8988T (cell line): ENCODE measurements around the gene PRR5L.

ENCODE experiments used
- DNase-seq: peaks from one replicate; pipeline ENCODE4 v3.0.0; 2011

Gene PRR5L

DNA sequence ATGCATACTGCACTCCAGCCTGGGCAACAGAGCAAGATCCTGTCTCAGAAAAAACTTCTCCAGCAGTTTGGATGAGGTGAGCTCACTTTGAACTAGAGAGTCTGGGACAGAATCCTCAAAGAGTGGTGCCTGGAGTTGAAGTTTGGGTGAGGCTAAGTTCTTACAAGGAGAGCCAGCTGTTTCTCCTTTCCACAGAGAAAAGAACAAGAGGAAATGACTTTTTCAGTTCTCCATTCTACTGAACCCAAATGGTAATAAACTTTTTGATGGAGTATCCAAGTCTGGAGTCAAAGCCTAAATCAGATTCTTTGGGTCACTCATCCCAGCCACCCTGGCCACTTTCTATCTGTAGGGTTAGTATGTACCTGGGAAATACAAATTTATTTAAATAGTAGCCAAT is 111.3 kb downstream of the PRR5L start:
- no peak for DNase-seq

DNA sequence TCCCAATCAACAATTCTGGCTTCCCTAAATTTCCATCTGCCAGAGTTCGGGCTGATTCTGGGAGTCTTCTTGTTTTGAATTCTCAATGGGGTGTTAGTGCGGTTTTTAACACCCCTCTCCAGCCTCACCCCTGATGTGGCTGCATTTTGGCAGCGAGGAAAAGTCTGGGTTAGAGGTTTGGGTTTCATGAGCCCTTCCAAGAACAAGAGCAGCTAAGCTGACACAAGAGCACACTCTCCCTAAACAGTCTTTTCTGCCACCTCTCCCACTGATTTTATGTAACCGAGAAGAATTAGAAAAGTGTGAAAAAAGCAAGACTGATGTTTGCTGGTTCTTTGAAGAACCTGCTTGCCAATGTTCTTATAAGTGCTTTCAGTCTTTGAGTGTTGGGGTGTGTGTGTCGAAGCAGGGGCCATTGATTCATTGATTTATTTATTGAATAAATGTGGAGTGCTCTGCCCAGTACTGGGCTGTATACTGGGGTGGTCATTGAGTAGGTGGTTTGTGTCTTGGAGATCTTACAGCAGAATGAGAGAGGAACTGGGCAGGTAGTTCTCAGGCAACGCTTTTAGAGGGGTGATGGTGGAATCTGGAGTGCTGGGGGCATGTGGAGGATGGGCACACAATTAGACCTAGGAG is 112.5 kb downstream of the PRR5L start:
- DNase-seq: no peak

DNA sequence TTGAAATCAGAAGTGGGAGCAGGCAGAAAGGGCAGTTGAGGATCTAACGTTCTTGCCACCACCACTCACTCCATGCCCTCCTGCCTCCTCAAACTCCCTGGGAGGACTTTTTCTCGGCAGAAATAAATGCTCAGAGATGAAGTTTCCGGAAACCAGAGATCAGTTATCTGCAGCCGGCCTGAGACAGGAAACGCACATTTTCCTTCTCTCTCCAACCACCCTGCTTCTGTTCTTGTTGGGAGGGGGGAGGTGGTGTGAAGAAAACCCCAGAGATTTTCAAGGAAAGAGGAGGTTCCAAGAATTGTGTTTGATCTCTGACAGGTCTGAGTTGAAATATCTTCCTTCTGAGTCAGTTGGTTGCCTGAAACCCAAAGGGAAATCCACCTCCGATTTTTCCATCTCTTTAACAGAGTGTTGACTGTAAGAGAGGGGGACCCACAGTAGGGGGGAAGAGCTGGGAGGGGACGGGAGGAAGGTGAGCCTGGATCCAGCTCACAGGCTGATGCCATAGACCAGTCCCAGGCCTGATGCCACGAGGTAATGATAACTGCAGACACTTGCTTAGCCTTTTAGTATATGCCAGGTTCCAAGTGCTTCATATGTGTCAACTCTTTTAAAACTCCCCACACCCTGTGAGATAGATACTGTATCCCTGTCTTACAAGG is 113.2 kb downstream of the PRR5L start:
- no peak for DNase-seq

DNA sequence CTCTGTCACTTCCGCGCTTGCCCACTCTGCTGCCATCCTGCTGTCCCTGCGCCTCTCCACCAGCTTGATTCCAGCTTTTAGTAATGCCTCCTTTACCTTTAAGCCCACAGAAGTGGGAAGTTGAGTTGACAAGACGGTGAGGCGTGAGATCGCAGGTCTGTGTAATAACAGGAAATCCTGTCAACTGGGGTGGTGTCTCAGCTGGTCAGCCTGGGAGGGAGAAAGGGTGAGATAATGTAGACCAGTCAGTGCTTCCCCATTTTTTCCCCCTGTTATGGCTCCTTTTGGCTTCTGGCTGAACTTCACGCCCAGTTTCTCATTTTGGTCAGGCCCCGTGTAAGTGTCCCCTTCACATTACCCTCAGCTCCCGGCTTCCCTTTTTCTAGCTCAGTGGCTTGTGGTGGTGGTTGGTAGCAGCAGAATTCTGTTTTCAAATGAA is 115.1 kb downstream of the PRR5L start:
- no peak for DNase-seq

DNA sequence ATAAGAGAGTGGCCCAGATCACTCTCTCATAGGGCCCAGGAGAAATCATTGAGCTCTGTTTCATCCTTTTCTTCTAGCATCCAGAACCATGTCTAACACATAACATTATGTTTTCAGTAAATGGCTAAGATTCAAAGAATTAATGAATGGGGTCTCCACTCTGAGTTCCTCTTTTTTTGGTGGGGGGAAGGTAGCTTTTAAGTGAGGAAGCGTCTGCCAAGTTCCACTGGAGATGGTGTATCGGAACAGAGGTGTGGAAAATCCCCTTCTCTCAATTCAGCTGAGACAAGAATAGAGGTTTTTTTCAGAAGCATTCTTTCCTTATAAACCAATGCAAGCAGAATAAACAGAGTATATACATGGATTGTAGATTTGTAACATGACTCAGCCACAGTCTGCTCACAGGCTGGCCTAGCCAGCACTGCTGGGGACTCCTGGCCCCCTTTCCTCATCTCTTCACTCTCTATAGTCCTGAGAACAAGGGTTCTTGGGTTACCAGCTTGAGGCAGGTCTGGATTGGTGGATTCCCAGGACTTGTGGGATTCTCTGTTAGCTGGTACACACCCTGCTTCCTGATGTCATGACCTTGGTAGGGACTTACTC is 116.8 kb downstream of the PRR5L start:
- no peak for DNase-seq

DNA sequence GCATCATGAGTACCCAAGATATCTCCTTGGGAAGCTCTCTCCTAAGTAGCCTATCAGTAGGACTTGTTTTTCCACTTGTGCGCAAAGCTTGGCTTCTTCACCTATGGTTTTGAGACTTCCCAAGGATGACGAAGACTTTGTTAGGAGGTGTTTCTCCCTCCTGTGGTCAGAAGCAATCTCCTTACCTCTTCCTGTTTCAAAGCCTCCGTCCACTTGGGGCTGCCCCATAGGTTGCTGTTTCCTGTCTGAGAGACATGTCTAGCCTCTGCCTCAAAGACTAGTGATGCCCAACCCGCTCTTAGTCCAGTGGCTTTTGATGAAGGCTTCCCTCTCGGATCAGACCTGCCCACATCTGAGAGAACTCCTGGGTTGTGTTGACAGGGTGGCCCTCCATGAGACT is 121.1 kb downstream of the PRR5L start:
- DNase-seq: no peak

DNA sequence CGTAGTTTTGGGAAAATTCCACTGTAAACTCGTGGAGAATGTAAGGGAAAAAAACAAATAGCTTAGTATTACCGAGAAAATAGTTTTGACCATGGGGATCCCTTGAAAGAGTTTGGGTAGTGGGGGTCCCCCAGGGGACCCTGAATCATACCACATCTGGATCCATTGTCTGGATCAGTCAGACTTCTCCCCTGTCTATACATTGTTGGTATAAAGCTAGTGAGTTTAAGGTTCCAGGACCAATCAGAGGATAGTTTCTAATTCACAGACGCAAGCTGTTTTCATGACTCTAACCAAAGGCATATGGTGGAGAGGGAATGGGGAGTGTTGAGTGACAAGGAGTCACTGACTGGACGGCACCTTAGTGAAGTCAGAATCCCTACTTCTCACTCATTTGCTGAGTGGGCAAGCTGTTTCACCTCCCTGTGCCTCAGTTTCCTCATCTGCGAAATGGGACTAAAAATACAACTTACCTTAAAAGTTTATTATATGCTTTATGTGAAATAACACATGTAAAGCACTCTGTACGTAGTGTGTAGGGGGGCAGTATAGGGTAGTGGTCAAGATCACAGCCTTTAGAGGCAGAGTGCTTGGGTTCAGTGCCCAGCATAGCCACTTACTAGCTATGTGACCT is 123.8 kb downstream of the PRR5L start:
- DNase-seq: no peak

DNA sequence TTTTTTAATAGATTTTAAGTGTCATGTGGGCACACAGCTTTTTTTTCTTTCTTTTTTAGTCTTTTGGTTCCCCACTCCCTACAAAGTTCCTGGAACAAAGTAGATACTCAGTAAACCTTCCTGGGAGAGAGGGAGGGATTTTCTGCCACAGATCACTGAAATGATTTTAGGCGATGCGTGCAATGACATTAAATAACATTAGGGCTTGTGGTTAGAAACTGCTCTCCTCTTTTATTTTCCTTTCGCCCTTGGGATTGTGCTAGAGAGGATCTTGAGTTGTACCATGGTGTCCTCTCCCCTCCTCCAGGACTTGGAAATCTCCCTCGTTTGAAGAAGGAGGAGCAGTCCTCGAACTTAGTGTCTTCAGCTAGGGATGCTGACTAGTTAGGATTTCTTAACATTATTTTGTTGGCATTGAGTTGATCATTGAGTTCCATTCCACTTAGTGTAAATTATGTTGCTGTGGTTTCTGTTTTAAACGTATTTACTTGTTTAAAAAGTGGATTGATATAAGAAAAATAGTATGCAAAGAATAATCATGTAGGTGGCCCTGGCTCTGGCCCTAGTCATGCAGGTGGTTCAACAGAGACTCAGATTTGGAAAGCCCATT is 125.6 kb downstream of the PRR5L start:
- DNase-seq: no peak

DNA sequence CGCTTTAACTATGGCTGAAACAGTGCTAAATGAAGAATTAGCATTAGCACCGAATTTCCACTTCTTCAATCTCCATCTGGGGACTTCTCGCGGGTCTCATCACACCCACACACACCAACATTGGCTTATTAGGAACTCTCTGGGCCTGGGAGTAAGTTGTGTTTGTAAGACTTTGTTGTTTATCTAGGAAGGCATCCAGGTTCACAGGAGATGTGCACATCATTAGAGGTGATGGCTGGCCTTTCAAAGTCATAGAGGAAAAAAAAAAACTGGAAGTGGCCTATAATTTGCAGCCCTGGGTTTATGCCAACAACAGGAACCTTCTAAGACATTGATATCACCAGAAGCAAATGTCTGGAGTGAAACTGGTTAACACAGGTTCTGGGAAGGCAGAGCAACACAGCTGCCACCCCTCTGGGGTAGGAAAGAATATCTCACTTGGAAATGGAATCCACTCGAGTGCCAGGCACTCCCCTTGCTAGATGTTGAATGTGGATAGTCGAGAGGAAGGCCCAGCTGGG is 129.5 kb downstream of the PRR5L start:
- DNase-seq: no peak

DNA sequence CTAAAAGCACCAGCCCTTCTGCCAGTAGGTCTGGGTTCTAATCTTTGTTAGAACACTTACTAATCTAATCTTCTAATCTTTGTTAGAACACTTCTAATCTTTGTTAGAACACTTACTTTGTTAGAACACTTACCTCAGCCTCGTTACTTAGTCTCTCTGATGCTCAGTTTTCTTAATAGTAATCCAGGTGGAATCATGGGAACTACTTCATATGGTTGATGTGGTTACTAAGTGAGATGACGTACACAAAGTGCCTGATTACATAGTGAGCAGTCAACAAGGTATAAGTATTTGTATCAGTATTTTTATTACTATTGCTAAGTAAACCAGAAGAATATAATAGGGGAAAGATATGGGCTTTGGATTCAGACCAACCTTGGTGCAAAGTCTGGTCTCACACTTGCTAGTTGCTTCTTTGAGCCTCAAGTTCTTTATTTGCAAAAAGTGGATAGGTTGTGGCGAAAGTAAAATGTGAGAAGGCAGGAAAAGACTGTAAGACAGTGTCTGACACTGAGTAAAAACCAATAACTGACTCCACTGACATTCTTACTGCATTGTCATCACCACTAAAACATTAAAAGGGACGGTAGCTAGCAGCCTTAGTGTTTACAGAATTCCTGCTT is 130.2 kb downstream of the PRR5L start:
- DNase-seq: no peak

DNA sequence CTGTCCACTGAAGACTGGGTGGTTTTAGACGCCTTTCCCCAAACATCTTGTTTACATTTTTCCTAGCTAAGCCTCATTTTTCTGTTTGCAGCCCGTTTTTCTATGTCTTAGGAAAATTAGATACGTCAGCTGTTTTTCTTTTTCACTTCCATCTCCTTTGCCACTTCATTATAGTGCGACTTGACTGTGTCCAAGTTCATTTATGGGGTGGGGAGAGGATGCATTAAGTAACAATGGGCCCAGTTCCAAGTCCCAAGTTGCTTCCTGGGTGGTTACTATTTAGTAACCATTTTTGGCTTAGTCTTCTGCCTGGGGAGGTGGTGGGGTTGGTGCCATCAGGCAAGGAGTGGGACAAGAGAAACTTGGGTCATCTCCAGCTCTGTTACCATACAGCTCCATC is 131.0 kb downstream of the PRR5L start:
- DNase-seq: no peak

DNA sequence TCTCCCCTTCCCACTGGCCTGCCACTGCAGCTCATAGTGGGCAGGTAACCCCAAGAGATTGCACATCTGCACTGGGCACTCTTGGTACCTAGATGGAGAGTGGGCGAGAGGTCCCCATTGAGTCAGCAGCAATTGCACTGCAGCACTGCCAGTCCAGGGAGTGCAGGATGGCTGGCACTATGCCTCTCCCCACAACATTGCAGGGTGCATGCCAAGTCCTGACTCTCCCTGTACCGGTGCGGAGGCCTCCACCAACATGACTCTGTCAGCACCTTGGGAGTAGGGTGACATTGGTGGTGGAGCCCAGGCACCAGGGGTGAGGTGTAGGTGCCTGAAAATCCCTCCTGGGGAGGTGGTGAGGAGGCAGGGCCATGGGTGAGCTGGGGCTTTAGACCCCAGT is 131.8 kb downstream of the PRR5L start:
- no peak for DNase-seq

DNA sequence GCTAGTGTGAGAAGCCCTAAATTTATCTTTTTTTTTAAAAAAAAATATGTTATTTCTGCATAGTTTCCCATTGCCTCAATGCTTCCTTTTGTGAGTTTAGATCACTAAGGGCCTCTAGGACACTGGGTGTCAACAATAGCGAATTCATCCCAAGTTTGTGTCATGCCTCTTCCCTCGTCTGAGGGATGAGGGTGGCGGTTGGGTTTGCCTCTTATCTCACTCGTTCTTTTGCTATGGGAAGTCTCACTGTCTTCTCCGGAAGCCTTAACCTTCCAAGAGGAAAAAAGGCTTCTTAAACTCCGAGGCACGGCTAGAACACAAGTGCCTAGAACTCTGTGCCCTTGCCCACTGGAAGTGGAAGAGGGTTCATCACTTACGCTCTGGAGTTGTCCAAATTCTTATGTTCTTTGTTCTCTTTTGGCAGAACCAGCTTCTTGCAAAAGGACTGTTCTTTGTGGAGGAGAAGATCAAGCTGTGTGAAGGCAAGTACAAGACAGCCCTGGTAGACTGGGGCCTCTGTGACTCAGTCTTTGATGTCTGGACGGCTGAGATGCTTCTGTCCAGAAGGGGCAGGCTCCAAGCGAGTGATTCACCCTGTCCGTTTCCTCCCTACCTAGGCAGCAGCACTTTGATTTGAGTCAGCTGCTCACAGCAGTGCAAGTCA is 135.5 kb downstream of the PRR5L start:
- DNase-seq: peak; percentile 69

DNA sequence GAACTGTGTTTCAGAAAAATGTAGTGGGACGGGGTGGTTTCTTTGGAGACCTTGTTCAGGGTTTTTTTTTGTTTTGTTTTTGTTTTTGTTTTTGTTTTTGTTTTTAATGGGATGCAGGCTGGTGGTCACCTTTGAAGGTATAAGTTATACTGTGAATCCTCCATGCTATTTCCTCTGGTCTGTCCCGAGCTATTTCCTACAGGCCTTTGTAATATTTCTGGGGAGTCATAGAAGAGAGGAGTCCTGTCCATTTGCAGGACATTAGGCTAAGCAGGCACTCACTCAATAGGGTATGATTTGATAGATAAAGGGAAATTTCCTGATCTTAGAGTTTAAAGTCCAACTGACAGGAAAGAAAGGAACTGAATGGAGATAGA is 136.0 kb downstream of the PRR5L start:
- no peak for DNase-seq

DNA sequence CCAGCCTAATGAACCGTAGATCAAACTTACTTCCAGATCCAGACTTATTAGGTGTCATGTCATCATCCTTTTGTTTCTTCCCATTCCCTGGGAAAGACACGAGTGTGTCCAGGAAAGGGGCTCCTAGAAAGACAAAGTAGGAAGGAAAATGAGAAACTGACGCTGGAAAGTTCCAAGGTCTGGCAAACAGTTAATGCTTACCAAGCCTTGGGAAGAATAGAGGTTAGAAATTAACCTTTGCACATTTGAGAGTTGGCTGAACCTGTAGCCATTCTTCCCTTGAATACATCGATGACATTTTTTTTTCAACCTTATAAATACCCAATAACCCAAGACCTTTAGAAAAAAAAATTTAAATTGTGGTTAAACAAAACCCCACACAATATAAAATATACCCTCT is 136.7 kb downstream of the PRR5L start:
- DNase-seq: no peak

DNA sequence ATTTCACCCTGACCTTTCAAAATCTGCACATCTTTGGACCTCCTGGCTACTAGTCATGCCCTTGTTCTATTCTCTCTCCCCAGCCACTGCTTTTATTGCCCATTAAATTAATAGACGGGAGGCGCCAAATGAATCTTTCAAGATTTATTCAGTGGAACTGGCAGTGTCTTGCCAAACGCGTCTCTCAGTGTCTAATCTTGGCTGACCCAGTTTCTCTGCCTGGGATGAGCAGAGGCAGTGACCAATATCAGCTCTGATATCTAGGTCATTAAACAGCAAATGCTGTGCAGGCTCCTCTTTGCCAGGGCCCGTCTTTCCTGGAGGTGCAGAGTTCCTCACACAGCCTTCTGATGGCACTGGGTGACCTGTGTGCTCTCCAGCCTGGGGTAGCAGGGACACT is 140.0 kb downstream of the PRR5L start:
- DNase-seq: no peak

DNA sequence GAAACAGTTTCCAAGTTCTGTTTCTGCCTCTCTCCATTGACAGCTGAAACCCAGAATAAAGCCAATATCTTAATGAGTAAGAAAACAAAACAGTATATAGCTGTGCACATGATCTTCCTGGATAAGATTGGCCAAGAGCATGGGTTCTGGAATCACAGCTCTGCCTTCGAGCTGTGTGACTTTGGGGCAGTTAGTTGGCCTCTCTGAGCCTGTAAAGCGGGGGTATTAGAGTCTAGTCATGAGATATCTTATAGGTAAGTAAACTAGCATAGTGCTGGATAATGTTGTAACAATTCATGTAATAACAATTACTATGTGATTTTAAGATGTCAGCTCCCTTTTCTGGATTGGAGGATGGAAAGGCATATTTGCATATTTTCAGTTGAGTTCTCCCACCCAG is 140.5 kb downstream of the PRR5L start:
- DNase-seq: no peak

DNA sequence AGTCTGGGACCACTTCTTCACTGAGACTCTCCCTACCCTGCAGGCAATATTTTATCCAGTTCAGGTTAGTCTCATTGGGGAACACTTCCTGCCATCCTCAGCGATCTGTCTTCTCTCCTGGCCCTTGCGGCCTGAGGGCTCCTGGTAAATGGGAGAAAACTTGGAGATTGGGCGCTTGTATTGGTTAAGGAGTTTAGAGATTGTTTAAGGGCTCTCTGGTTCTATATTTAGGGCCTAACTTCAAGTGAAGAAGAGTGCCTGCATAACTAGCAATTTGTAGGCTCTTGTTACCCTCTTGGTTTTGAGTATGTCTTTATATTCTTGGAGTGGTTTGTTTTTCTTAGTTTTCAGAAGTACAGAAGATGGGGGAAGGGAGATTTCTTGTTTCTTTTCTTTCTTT is 141.3 kb downstream of the PRR5L start:
- DNase-seq: no peak

DNA sequence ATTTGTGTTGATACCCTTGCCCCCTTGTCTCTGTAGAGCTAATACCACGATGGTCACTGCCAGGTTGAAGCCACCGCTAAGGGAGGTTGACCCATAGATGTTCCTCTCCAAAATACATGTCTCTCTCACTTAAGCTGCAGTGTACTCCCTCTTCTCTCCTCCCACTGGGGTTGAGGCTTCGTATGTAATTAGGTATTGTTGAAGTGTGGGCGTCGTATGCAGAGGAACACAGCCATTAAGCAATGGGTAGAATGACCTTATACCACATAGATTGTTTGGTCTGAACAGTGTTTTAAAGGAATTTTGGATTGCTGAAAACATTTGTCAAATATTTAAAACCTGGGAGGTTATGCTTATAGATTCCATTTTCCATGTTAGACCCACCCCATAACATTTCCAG is 142.0 kb downstream of the PRR5L start:
- no peak for DNase-seq

DNA sequence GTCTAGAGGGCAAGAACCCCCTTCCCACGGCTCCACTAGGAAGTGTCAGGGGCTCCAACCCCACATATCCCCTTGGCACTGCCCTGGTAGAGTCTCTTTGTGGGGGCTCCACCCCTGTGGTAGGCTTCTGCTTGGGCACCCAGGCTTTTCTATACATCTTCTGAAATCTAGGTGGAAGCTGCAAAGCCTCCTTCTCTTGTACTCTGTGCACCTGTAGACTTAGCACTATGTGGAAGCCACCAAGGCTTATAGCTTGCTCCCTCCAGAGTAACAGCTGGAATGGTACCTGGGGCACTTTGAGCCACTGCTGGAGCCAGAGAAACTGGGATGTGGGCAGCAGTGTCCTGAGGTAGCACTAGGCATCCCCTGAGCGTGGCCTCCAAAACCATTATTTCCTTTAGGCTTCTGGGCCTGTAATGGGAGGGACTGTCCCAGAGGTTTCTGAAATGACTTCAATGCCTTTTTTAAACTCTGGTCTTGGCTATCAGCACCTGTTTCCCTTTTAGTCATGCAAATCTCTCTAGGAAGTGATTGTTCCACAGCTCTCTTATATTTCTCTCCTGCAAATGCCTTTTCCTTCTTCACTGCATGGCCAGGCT is 145.6 kb downstream of the PRR5L start:
- DNase-seq: no peak

DNA sequence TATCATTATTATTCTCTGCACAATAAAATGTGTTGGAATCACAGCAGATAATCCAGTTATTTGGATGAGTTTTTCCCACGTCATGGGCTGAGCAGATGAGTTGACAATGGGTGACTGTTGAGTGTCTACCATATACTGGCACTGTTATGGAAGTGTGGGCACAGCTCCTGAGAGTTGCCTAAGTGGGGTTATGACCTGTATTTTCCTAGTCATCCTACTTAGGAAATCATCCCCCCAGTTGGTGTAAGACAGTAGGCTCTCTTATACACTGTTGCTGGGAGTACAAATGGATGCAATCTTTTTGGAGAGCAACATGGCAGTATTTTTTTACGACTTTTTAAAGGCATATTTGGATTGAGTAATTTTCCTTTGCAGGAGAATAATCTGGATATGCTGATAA is 147.6 kb downstream of the PRR5L start:
- DNase-seq: no peak

DNA sequence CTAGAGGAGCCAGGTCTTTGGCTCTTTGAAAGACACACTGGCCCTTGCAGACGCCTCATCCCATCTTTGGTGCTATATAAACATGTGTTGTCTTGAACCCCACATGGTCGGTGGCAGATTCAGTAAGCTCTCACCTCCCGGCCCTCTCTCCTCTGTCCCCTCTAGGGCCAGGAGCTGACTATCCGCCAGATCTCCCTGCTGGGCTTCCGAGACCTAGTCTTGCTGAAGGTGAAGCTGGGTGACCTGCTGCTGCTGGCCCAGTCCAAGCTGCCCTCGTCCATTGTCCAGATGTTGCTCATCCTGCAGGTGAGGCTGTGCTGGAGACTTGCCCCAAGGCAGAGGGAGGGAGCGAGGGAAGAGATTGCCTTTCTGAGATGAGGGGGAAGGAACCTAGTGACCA is 150.0 kb downstream of the PRR5L start:
- no peak for DNase-seq
